ENCODE results near the gene GALNS.

The GALNS gene

DNA sequence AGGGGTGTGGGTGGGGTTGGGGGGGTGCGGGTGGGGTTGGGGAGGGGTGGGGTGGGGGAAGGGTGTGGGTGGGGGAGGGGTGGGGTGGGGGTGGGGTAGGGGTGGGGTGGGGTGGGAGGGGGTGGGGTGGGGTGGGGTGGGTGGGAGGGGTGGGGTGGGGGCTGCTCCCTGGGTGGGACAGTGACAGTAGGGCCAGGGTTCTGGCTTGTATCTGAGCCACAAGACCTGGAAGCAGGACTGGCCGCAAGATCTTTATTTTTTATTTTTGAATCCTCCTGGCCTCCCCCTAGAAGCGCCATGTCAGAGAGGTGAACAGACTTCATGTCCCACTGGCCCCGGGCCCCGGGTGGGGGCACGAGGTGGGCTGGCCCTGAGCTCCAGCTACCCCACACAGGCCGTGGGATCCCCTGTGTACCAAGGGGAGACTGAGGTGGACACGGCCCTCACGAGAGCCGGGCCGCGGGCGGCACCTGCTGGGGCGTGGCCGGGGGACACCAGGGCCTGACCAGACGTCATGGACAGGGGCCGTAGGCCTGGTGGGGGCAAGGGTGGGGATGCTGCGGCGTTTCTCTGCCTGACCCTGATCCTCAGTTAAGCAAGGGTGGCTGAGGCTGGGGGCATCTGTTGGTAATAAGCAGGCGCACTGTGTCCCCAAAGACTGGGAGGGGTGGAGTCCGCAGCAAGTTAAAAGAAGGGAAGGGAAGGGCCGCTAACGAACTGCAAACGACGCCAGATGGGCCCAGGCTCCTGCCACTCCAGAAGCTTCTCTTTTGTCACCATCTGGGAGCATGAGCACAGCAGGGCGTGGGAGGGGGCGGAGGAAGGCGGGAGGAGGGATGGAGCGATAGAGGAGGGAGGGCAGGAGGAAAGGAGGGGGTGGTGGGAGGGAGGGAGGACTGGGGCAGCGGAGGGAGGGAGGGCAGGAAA, 32.0 kb upstream of the GALNS start:
- DNase-seq (ENCODE audit: low spot score): no peak

DNA sequence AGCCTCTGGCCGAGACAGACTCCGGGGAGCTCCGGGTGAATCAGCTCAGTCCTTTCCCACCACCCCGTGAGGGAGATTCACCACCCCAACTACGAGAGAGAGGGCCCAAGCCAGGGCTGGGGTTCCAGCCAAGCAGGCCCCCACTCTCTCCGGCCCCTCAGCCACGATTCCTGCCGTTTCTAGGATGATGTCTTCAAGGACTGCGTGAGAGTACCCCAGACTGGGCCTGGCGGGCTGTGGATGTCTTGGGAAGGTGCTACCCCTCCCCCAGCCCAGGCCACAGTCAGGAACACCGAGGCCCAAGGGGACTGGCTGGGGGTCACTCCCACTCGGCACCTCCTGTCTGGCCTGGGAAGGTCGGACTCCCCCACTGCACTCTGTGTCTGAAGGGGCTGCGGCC, 31.3 kb upstream of the GALNS start:
- no peak for DNase-seq (ENCODE audit: low spot score)

DNA sequence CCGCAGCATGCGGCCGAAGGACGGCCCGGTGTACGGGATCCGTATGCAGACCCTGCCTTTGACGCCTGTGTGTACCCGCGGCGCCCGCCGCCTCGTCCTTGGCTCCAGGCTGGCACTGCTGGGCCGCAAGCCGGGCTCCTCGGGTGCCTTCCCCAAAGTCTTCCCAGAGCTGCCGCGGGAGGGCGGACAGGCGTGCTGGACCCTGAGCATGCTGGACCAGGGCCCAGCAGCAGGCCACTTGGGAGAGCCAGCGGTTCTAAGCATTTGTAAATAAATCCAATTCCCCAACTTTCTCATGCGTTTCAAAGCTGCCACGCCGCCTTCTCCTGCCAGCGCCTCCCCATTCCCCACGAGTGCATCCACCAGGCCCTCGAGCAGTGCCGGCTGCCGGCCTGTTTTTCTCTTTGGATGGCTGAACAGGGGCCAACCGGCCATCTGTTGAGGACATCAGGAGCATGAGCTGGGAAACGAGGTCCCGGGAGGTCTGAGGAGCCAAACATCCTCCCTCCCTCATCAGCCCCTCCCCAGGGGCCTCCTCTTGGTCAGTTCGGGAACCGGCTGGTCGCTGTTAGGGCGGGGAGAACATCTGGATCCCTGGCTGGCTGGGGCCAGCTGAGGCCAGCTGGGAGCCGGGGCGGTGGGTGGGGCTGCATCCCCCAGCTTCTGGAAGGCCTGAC, 30.2 kb upstream of the GALNS start:
- DNase-seq (ENCODE audit: low spot score): no peak

DNA sequence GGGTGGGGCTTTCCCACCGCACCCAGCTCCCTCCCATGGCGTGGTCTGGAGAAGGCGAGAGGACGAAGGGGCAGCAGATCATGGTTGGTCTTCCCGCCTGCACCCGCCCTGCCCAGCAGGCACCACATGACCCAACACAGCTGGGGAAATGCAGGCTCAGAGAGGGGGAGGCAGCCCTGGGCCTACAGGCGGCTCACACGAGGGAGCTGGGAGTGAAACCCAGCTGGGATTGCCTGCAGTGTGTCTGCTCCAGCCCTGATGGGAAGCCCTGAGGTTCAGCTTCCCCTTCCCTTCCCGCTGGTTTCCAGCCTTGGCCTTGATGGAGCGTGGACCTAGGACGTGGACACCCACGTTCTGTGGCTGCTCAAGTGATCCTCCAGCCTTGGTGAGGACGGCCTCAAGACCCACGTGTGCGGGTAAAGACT, 29.7 kb upstream of the GALNS start:
- no peak for DNase-seq (ENCODE audit: low spot score)

DNA sequence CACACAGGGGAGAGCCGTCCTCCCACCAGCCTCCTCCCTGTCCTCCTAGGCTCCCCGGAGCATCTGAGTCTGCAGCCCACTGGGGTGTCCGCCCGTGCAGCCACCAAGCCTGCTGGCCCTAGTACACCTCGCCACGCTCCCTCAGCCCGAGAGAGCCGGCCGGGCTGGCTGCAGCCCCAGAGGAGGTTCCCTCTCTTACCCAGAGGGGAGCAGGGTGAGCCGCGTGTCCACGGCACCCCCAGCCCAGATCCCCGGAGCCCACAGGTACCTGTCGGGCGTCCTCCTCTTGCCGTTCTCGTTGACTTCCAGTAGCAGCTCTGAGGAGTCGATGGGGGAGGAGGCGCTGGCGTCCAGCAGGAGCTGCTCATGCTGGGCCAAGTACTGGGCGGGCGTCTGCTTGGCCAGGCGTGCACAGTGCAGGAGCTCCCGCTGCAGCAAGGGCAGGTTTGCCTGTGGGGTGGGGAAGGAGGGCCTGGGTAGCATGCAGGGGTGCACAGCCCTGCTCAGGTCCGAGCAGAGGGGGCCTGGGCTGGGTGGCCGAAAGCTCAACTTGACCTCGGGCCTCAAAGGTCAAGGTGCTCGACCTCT, 29.0 kb upstream of the GALNS start:
- DNase-seq (ENCODE audit: low spot score): no peak

DNA sequence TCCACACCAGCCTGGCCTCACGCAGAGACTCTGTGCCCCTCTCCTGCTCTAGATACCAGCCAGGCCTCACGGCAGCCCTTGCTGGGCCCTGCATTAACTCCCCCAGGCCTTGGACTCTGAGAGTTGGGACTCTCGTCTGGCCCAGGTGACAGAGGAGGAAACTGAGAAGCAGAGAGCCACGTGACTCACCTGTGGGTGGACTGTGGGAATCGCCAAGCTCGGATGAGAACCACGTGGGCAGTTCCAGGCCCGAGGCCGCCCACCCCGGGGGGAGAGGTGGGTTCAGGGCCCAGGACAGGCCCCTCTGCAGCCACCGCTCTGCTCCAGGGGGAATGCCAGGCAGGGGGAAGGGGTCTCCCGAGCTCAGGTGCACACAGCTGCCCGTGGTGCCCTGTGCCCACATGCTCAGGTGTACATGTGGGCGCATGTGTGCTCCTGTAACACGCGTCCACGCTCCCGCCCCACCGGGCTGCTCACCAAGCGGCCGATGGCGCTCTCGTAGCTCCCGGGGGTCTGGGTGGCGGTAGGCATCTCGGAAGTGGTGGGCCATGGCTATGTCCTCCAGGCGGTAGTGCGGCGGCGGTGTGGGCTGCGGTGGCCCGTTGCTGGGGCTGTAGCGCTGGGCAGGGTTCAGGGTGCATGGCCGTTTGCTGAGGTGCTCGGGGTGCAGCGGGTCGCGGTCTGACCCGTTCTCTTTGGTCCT, 28.0 kb upstream of the GALNS start:
- DNase-seq (ENCODE audit: low spot score): no peak

DNA sequence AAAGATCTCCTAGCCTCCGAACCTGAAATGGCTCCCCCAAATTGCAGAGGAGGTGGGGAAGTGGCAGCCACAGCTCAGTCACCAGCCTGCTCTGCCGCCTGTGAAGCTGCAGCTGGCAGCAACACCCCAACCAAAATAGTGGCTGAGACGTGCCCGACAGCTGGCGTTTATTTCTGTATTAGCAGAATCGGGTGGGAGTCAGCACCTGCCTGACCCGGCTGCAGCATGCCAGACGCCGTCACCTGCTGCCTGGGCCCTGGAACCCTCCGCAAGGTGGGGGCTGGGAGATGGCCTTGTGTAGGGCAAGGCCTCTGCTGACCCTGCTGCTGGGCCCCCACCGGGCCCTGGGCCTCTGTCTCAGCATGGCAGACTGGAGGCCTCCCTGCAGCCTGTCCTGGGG, 27.2 kb upstream of the GALNS start:
- no peak for DNase-seq (ENCODE audit: low spot score)

DNA sequence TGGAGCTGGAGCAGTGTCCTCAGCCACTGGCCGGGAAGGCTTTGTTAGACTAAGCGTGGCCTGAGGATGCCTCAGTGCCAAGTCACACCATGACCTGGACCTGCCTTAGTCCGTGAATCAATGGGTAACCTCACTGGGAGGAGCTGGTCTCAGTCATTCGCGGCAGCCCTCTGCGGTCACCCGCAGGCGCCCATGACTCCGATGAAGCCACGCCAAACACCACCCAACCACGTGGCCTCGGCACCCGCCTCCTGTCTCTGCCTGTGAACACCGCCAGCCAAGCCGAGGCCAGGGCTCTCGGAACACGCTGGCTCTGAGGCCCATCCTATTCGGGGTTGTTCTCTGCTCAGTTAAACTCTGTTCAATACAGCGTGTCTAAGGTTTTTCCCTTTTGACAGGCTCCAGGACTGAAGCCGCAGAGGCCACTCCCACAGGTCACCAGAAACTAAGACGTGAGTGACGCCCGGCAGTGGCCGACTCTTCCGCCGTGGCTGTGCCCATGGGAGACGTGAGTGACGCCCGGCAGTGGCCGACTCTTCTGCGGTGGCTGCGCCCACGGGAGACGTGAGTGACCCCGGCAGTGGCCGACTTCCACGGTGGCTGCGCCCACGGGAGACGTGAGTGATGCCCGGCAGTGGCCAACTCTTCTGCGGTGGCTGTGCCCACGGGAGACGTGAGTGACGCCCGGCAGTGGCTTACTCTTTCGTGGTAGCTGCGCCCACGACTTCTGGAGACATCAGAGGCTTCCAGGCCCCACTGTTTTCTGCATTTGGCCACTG, 26.6 kb upstream of the GALNS start:
- DNase-seq (ENCODE audit: low spot score): no peak

DNA sequence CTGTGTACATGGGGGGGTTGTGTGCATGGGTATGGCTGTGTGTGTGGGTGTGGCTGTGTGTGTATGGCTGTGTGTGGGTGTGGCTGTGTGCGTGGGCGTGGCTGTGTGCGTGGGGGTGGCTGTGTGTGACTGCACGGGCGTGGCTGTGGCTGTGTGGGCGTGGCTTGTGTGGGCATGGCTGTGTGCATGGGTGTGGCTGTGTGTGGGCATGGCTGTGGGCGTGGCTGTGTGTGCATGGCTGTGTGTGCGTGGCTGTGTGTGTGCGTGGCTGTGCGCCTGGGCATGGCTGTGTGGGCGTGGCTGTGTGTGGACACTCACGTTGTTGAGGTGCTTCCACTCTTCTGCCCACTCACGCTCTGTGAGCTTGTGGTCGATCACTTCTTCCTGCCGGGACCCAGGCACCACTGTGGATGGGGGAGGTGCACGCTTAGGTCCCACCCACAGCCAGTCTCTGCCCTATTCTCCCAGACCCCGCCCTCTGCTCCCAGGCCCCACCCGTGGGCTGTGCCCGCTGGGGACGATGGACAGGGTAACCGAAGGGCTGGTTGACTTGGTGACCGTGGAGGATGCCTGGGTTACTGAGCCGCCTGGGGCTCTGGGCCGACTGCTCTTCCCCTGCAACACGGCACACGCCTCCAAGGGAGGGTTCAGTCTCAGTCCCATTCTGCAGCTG, 25.7 kb upstream of the GALNS start:
- DNase-seq (ENCODE audit: low spot score): no peak

DNA sequence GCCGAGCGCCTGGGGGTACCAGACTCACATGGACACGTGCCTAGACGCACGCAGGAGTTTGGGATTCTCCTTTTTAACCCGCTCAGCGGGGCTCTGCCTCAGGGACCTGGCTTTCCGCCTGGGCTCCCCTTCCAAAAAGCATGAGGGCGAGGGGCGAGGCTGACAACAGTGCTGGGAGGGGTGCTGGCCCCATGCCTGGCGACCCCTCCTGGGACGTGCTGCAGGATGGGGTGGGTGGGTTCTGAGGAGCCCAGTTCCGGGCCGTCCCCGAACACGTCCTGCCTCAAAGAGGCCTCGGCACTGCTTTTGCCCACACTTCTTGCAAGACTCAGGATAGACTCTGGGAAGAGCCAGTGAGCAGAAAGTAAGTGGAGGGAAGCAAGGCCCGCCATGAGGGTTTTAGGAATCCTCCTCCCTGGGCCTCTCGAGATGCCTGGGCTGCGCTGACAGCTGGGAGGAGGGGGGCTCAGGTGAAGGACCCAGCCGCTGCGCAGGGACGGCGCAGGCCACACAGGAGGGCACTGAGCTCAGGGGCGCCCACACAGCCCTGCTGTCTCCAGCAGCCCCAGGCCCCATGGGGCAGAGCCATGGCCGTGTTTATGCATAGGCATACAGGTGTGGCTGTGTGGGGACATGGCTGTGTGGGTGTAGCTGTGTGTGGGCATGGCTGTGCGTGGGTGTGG, 25.1 kb upstream of the GALNS start:
- DNase-seq (ENCODE audit: low spot score): no peak

DNA sequence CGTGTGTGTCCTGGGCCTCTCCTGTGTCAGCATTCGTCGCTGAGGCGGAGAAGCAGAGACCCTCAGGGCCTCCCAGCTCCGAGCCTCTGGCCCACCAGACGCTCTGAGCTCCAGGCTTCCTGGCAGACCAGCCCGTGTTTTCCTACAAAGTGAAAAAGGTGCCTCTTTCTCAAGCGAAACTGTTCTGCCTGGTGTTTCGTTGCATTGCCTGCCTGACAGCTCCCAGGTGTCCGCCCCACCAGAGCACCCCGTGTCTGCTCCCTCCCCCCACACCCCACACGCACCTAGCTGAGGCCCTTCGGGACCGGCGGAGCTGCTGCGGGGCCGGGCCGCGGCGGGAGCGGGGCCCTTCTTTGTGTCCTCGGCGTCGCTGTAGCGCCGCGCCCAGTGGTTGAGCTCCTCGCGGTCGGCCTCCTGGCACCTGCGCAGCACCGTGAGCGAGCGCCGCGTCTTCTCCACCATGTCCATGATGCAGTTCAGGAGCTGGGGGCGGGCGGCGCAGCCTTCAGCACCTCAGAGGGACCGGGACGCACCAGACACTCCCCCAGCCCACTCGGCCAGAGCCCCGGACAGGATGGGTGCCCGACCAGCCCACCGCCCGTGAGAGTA, 24.4 kb upstream of the GALNS start:
- DNase-seq (ENCODE audit: low spot score): no peak

DNA sequence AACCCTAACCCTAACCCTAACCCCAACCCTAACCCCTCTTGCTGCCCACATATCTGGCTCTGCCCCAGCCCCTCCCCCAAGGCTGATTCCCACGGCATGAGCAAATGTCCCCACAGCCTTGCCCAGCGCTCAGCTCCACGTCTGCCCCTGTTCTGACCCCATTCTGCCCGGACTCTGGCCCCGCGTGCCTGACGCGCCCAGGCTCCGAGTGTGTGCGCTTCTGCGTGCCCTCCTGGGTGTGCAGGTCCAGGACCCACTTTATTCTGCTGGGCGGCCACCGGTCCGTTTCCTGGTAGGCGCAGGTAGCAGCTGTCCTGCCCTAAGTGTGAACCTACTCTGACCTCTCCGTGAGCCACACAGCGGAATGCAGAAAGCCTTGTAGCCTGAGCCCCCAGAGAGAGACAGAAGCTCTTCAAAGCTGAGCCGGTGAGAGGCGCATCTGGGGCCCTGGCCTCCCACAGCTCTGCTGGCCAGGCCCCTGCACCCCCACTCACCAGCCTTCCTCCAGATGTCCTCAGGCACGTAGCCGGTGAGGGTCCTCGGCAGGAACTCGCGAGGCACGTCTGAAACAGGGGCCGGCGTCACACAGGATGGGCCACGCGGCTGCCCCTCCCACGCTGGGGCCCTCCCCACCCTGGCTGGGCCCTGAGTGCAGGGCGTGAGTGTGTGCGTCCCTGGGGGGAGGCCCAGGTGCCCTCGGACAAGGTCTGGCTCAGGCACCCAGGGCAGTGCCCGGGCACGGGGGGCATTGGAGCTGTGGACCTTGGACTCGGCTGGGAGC, 23.7 kb upstream of the GALNS start:
- DNase-seq (ENCODE audit: low spot score): no peak

DNA sequence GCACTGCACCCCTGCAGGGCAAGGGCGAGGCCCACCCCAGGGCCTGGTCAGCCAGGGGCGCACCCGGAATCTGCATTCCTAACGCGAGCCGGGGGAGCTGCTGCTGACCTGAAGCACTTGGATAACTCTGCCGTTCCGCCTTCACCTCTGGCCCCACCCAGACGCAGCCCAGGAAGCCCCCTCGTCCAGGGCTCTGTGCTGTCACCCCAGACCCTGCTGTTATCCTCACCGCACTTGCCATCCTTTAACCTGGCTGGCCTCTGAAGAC, 23.0 kb upstream of the GALNS start:
- DNase-seq (ENCODE audit: low spot score): no peak

DNA sequence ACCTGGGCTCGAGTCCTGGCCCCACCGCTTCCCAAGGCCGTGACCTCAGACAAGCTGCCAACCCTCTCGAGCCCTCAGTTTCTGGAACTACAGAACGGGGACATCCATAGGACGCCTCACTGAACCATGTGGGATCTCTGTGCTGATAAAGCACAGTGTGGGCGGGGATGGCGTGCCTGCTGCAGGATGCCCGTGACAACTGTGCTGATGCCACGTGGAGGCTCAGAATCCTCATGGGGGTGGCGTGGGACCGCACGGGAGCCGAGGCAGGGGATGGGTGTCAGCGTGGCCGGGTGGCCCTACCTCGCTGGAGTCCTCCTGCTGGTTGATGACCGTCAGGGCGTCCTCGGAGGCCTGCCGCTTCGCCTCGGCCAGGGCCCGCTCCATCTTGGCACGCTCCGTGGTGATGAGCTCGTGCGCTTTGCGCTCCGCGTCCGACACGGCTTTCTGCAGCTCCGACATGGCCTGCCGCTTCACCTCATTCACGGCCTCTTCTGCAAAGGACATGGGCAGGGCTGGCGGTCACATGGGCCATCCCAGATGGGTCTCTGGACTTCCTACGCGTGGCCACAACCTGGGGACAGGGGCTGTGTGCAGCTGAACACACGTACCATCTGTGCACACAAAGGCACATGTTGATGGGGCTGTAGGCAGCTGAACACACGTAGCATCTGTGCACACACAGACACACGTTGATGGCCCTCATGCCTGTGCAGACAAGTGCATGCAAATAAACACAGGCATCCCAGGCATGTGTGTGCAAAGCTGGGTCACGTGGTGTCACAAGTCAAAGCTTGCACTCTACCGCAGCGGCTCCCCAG, 22.4 kb upstream of the GALNS start:
- no peak for DNase-seq (ENCODE audit: low spot score)

DNA sequence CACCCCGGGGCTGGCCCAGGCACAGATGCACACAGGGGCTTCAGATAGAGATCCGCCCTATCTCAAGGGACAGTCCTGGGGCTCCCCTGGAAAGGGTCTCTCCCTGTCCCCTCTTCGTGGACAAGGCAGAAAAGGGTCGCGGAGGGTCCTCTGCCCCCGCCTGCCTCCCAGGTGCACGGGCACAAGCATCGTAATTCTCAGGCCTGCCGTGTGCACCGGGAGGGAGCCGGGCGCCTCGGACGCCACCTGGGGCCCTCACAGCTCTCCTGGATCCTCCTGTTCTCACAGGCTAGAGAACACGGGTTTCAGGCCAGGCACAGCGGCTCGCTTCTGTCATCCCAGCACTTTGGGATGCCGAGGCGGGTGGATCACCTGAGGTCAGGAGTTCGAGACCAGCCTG, 21.6 kb upstream of the GALNS start:
- no peak for DNase-seq (ENCODE audit: low spot score)

DNA sequence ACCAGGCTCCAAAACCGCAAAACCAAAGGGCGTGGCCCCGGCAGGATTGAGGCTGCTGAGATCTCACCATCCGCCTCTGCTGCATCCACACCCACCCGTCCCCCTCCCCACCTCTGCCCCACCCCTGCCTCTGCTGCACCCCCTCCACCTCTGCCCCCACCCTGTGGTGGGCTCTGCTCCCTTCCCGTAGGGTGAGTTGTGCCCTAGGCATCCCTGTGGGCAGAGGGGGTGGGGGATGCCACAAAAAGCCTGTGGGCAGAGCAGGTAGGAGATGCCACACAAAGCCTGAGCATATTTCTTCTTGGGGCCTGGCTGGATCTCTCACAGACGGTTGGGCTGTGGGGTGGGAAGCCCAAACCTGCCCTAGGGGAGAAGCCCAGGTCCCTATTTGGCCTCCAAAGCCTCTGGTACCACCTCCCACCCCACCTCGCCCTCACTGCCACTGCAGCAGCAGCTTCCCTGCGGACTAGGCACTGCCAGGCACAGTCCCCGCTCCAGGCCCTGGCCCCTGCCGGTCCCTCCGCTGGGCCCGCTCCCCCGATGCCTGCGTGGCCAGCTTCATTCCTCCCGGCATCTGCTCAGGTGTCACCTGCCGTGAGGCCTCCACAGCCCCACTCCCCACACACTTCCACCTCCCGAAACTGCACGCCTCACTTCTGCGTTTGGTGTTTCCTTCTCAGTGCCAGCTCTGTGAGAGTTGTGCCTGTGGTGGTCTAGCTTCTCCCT, 21.0 kb upstream of the GALNS start:
- DNase-seq (ENCODE audit: low spot score): no peak

DNA sequence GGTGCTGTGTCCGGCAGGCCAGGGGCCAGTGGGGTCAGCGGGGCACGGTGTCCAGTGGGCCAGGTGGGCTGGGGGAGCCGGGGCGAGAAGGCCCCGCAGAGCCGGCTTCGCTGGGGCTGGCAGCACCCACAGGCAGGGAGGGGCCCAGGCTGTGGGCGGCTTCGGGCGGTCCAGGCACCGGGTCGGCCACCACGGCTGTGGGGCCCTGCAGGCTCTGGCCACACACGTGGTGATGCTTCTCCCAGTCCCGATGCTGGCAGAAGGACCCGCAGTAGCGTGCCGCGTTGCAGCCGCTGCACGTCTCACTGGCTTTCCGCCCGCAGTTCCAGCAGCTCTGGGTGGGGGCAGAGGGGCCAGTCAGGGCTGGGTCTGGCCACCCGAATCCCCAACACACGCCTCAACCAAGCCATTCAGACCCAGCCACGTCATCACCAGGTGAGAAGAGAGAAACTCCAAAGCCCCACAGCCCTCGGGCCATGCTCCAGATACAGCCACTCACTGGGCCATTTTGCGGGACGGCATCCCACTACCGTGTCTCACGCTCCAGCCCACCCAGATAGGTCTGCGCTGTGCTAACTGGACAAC, 20.3 kb upstream of the GALNS start:
- DNase-seq (ENCODE audit: low spot score): no peak
